Heart right ventricle (tissue), 16 donors: ENCODE data around the gene OR2AT4. TPM values are rescaled to one million over a fixed set of nuclear protein-coding genes. Genes with fewer than 3 reads are reported as not detected.

Experiments
- ATAC-seq, 8 donors: fragments of 200-7000 bp; cut with Tn5 transposase; one replicate each; pipeline ENCODE4 v1.9.1; 2020; ENCODE audit warnings: mild to moderate bottlenecking in 8 of 8, moderate library complexity in 8 of 8, moderate number of reproducible peaks in 1 of 8
- DNase-seq, 2 donors: peaks; one replicate each; pipeline ENCODE4 v3.0.0-alpha.2; 2020
- H3K27ac ChIP-seq, 10 donors: fragments of 200-600 bp; sonication (generic) in 2 of 10; one replicate each; pipeline versions ENCODE4 v1.5.0 to v1.8.0; 2020 to 2022; ENCODE audit warnings: mild to moderate bottlenecking in 3 of 10
- H3K27me3 ChIP-seq, 7 donors: fragments of 200-600 bp; one replicate each; pipeline ENCODE4 v1.8.0; 2021 to 2022; ENCODE audit warnings: mild to moderate bottlenecking in 2 of 7
- H3K36me3 ChIP-seq, 9 donors: fragments of 200-600 bp; sonication (generic) in 1 of 9; one replicate each; pipeline versions ENCODE4 v1.5.0 to v1.8.0; 2020 to 2022; ENCODE audit warnings: mild to moderate bottlenecking in 2 of 9
- H3K4me1 ChIP-seq, 9 donors: fragments of 200-600 bp; sonication (generic) in 1 of 9; one replicate each; pipeline versions ENCODE4 v1.5.0 to v1.8.0; 2020 to 2022; ENCODE audit warnings: mild to moderate bottlenecking in 4 of 9
- H3K4me3 ChIP-seq, 10 donors: fragments of 200-600 bp; sonication (generic) in 2 of 10; one replicate each; pipeline versions ENCODE4 v1.5.0 to v1.8.0; 2020 to 2022; ENCODE audit warnings: mild to moderate bottlenecking in 7 of 10, moderate library complexity in 2 of 10
- H3K9me3 ChIP-seq, 11 donors: fragments of 200-600 bp in 10 of 11; sonication (generic) in 2 of 11; one replicate each; pipeline versions ENCODE4 v1.5.0 to v1.8.0; 2013 to 2022; ENCODE audit warnings: mild to moderate bottlenecking in 2 of 11, control low read depth in 1 of 11, moderate library complexity in 1 of 11
- WGBS, 2 donors: extraction: QIAGEN DNeasy Blood & Tissue Kit; methylation state at CpG; one replicate each; pipeline ENCODE4 v1.1.7; 2013; ENCODE audit warnings: inconsistent platforms in 1 of 2; 5-methylcytosine and 5-hydroxymethylcytosine counted together
- intact Hi-C, 10 donors: fragments of 100-400 bp; cut with DNase I; formaldehyde crosslinking; loops; one replicate each; pipeline versions ENCODE4 v1.11.1 to v1.14.2; 2022
- polyA plus RNA-seq, 2 donors: library from polyadenylated mRNA; stranded (reverse); fragments of 200-250 nt; gene quantifications; one replicate each; pipeline ENCODE4 v1.2.3, GENCODE V29; 2013
- total RNA-seq, 10 donors: library from RNA; stranded (reverse); fragmentation: NEBNext Ultra II Directional in 3 of 10; extraction: Animal tissue kit (Norgen Biotek cat#: 25700) in 3 of 10; gene quantifications; one replicate each; pipeline versions ENCODE4 v1.2.1 to v1.2.4, GENCODE V29; 2021 to 2023
- TF ChIP-seq, protein P1 (sequence below), 9 donors: fragments of 200-600 bp; sonication (generic) in 2 of 9; IDR thresholded peaks; one replicate each; pipeline versions ENCODE4 v1.5.0 to v1.8.0; 2021 to 2022; ENCODE audit warnings: antibody characterized with exemption in 9 of 9, mild to moderate bottlenecking in 5 of 9, moderate library complexity in 1 of 9
- donor health status: Arrhythmogenic right ventricular cardiomyopathy.
- donor health status: ischemic (EF 13 %, LVEDD 7.1; RV severe dilation, severe dysfunction).
- donor health status: healthy with polysubstance abuse.
- donor health status: DM: no; HTN: yes; CAD: no.
- donor health status: DM: no; HTN: no; CAD: no.
- donor health status: ischemic (EF 25% LVEDD 6.9; RV normal size, moderate dysfunction).
- donor health status: ischemic (EF 25% LVEDD 5.7; RV mildly dilated, moderate dysfunction).
- donor health status: healthy.
- donor health status: DM: yes; HTN: yes; CAD: no.
- donor health status: Ischemic cardiomyopathy.
- donor health status: ischemic (EF 35%, LVEDD 5.7; RV mildly dilated, moderate dysfunction).
- donor health status: nonischemic (EF 11% LVEDD 7.7; RV severe dilation, severe dysfunction).
- donor health status: DM: yes; HTN: yes; CAD: no.
- donor health status: PGD.
- donor health status: ischemic (EF 29% LVEDD 5.4; RV normal size, mild dysfunction).
- donor health status: nonischemic (EF 23%, LVEDD 6.1; RV moderate dilation, normal function).

The OR2AT4 gene
- total and polyA plus RNA-seq, 12 donors: not detected

DNA sequence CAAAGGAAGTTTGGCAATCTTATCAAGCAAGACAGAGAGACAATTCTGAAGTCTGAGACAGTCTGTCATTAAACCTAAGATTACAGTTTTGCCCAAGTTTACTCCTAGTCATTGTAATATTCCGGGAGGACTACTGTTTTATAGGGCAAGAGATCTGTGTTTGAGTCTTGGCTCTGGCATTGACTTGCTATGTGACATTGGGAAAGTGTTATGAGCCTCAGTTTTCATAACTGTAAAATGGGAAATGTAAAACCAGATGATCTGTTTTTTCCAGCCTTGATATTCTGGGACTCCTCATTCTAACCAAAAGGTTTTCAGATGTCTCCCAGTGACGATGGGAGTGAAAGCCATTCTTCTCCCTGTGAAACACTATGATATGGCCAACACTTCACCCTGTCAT, 29.9 kb upstream of the OR2AT4 start:
- H3K9me3 ChIP-seq: peaks cover 0 to 5% (median 0%) of the 10 kb centered on the region in 11 donors
- H3K4me3 ChIP-seq: no peak overlapping the region
- TF ChIP-seq, protein P1, sequence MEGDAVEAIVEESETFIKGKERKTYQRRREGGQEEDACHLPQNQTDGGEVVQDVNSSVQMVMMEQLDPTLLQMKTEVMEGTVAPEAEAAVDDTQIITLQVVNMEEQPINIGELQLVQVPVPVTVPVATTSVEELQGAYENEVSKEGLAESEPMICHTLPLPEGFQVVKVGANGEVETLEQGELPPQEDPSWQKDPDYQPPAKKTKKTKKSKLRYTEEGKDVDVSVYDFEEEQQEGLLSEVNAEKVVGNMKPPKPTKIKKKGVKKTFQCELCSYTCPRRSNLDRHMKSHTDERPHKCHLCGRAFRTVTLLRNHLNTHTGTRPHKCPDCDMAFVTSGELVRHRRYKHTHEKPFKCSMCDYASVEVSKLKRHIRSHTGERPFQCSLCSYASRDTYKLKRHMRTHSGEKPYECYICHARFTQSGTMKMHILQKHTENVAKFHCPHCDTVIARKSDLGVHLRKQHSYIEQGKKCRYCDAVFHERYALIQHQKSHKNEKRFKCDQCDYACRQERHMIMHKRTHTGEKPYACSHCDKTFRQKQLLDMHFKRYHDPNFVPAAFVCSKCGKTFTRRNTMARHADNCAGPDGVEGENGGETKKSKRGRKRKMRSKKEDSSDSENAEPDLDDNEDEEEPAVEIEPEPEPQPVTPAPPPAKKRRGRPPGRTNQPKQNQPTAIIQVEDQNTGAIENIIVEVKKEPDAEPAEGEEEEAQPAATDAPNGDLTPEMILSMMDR (IDR thresholded peaks at IDR 0.05): no peak
- H3K27ac ChIP-seq: no peak overlapping the region
- ATAC-seq (no peak), DNase-seq (no peak)
- H3K4me1 ChIP-seq: no peaks in the 10 kb centered on the region
- peaks cover 0 to 32% (median 12%) of the 10 kb centered on the region in 7 donors for H3K27me3 ChIP-seq
- intact Hi-C loops: no loop called here
- H3K36me3 ChIP-seq: no peaks in the 10 kb centered on the region
- WGBS, 2 donors: 78 to 80% methylated on average over 2 of the region's 2 CpGs

DNA sequence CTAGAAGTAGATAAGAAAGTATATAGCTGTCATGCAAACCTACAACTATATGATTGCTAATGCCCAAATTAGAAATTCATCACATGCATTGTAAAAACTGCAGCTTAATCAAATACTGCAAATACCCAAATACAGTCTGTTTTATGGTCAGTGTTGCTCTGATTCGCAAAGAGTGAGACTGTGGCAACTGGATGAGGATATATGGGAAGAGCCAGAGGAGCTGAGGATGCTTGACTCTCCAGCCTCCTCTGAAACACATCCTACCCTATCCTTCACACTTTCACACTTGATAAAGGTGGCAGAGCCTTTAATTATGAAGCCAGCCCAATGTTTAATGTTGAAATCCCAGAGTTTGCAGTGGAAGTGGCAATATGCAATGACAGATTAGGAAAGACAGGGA, 21.9 kb upstream of the OR2AT4 start:
- no peak overlapping the region for H3K4me3 ChIP-seq
- no peak for DNase-seq

DNA sequence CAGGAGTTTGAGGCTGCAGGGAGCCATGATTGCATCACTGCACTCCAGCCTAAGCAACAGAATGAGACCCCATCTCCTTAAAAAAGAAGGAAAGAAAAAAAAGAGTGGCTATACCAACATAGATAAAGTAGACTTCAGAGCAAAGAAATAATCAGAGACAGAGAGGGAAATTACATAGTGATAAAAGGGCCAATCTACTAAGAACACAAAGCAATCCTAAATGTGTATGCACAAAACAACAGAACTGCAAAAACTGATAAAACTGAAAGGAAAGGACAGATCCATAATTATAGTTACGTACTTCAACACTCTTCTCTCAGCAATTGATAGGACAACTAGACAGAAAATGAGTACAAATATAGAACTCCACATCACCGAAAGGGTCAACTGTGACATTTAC, 17.8 kb upstream of the OR2AT4 start:
- no peaks in the 10 kb centered on the region for H3K36me3 ChIP-seq
- intact Hi-C loops: no loop called here
- ATAC-seq (no peak), DNase-seq (no peak)
- no peak overlapping the region for H3K27ac ChIP-seq
- peaks cover 0 to 8% (median 0%) of the 10 kb centered on the region in 7 donors for H3K27me3 ChIP-seq
- no peaks in the 10 kb centered on the region for H3K4me1 ChIP-seq
- TF ChIP-seq, protein P1 (IDR thresholded peaks at IDR 0.05): no peak
- H3K4me3 ChIP-seq: no peak overlapping the region
- H3K9me3 ChIP-seq: peaks cover 0 to 51% (median 0%) of the 10 kb centered on the region in 11 donors
- 83 to 93% methylated on average over 2 of the region's 2 CpGs for WGBS, 2 donors

More for the DNA sequence above, 21.9 kb upstream of the OR2AT4 start:
- Histone ChIP-seq H3K27ac (no peak overlapping the region), H3K9me3 (peaks cover 0 to 23% (median 0%) of the 10 kb centered on the region in 11 donors), H3K27me3 (peaks cover 0 to 8% (median 0%) of the 10 kb centered on the region in 7 donors), H3K4me1 (no peaks in the 10 kb centered on the region), H3K36me3 (no peaks in the 10 kb centered on the region)
- no peak for ATAC-seq
- WGBS, 2 donors: 34 to 87% methylated on average over 1 of the region's 1 CpG
- TF ChIP-seq, protein P1 (IDR thresholded peaks at IDR 0.05): no peak
- intact Hi-C loops: no loop called here

DNA sequence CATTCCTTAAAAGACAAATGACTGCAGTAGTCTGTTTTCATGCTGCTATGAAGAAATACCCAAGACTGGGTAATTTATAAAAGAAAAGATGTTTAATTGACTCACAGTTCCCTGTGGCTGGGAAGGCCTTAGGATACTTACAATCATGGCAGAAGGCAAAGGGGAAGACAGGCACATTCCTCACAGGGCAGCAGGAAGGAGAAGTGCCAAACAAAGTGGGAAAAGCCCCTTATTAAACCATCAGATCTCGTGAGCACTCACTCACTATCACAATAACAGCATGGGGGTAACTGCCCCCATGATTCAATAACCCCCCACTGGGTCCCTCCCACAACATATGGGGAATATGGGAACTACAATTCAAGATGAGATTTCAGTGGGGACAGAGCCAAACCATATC, 16.4 kb upstream of the OR2AT4 start:
- DNase-seq (no peak), ATAC-seq (no peak)
- Histone ChIP-seq H3K9me3 (peaks cover 0 to 44% (median 0%) of the 10 kb centered on the region in 11 donors), H3K27ac (no peak overlapping the region), H3K36me3 (no peaks in the 10 kb centered on the region), H3K27me3 (no peaks in the 10 kb centered on the region), H3K4me3 (no peak overlapping the region), H3K4me1 (no peaks in the 10 kb centered on the region)
- TF ChIP-seq, protein P1 (IDR thresholded peaks at IDR 0.05): no peak
- WGBS, 2 donors: 23 to 42% methylated on average over 1 of the region's 1 CpG
- intact Hi-C loops: no loop called here
